ENCODE results near the gene EGFLAM.

GRCh38 chr5:38478166-38478565 is 219.8 kb downstream of the EGFLAM start:
- TF ChIP-seq, protein P1, sequence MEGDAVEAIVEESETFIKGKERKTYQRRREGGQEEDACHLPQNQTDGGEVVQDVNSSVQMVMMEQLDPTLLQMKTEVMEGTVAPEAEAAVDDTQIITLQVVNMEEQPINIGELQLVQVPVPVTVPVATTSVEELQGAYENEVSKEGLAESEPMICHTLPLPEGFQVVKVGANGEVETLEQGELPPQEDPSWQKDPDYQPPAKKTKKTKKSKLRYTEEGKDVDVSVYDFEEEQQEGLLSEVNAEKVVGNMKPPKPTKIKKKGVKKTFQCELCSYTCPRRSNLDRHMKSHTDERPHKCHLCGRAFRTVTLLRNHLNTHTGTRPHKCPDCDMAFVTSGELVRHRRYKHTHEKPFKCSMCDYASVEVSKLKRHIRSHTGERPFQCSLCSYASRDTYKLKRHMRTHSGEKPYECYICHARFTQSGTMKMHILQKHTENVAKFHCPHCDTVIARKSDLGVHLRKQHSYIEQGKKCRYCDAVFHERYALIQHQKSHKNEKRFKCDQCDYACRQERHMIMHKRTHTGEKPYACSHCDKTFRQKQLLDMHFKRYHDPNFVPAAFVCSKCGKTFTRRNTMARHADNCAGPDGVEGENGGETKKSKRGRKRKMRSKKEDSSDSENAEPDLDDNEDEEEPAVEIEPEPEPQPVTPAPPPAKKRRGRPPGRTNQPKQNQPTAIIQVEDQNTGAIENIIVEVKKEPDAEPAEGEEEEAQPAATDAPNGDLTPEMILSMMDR (conservative IDR thresholded peaks at IDR 0.05 in 1 of 2, IDR thresholded peaks at IDR 0.05 in 1 of 2; ENCODE audit: low read depth in 1 of 2, low read length in 2 of 2): no peak
- TF ChIP-seq EZH2 (IDR thresholded peaks at IDR 0.05; ENCODE audit: low read length, missing control alignments): no peak

Data from fibroblast of lung (primary cell).